Activated T-cell treated with anti-CD3 and anti-CD28 coated beads for 1 hour (primary cell): ENCODE results near the gene FZD10.

Source experiments
- DNase-seq: peaks from one replicate; pipeline ENCODE4 v3.0.0-alpha.2; 2020; ENCODE audit warnings: low read depth

Gene FZD10

GRCh38 chr12:130154276-130155070, 7.8 kb upstream of the FZD10 start:
- DNase-seq, result no peak

- DNase-seq, result no peak
Observed at GRCh38 chr12:130155416-130156073, 6.7 kb upstream of the FZD10 start.

DNA sequence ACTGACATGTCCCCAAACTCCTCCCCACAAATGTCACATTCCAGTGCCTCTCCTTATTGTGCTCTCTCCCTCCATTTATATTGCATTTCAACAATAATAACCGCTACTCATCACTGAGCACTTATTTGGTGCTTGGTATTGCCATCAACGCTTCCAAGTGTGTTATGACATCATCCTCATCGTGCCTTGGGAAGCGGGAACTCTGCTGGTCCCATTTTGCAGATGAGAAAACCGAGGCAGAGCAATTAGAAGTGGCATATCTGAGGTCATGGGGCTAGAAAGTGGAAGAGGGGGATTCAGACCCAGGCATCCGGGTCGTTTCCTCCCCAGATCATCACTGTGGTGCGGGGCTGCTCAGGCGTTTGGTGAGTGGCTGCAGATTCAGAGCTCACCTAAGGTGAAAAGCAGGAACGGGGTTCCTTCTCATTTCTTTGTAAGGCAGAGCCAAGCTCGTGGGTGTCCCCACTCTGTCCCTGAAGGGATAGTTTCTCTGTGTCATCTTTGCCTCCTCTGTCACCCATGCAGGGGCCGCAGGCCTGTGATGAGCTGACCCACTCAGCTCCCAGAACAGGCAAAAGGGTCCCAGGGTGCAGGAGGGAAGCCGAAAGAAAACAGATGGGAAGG, 5.5 kb upstream of the FZD10 start:
- DNase-seq, result no peak

DNA sequence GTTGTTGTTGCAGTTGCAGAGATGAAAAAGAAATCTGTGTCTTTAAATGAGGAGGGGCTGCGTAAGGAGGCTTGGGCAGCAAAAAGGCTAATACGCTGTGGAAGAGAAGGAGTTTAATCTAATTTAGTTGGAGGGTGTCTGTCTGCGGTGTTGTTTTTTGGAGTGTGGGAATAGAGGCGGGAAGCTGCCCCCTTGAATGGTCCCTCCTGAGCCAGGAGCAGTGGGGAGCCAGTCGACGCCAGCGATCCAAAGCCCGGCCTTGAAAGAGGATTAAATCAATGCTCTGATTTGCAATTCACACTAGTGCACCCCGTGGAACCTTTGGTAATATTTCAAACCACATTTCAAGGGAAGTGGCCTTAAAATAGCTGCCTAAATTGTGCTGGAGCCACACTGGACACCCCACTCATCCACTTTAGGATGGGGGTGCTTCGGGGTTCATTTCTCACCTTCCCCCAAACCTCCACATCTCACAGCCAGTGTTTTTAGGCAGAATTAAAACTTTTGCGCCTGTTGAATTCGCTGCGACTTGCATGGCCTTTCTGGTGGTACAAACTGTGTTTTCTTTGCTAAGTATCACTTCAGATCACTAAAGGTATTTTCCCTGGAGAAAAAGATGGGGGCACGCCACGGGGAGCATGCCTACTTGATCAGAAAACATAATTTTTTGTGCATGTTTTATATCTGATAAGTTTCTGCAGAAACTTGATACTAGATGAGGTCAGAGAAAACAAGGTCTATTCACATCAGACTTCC, 4.1 kb upstream of the FZD10 start:
- DNase-seq, result no peak

DNA sequence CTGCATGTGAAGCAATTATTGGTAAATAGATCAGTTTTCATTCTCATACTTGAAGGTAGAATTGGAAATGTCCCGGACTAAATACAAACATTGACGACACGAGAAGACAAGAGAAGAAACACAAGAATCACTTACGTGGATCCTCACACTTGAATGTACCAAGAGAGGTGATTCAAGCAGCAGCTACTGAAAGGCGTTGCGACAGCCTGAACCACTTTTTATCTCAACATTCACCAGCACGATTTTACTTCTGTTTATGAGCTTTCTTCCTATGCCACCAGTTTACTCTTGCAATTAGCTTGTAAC, 3.6 kb upstream of the FZD10 start:
- no peak for DNase-seq

DNA sequence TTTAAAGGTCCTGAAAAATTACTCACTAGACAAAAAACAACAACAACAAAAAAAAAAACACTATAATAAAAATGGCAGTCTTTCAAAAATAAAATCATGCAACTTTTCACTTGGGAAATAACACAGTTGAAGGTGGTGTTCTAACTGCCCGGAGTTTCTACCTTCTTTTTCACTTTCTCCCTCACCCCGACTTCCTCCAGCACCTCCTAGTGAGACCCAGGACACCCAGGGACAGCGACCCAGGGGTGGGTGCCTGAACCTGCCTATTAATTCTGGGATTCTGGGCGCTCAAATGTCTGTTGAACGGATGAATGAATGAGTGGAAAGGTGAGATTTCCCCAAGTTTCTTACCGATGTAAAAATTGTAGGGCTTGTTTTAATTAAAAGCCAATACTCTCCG, 2.0 kb upstream of the FZD10 start:
- no peak for DNase-seq

DNA sequence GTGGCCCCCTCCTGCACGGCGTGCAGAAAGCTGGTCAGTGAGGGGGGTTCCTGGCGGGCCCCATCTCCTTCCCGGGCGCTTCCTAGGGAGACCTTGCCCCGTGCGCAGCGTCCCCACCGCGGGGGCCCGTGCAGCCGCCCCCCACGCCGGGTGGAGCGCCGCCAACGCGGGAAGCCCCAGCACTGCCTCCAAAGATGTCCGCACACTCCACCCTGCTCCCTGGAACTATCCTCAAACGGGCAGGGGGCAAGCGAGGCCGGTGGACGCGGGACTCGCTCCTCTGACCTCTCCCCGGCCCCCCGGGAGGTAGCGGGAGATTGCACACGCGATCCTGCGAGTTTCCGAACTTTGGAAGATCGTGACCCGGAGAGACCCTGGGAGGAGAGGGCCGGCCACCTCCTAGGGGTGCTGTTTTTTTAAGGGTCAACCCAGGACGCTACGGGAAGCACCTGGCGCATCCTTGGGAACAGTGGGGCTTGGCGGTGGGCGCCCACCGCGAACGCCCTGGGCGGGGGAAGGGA, 1.5 kb upstream of the FZD10 start:
- no peak for DNase-seq

GRCh38 chr12:130161261-130162243, 712 bp upstream of the FZD10 start:
- no peak for DNase-seq

- DNase-seq, result no peak
Observed at GRCh38 chr12:130162745-130163460, 639 bp downstream of the FZD10 start.

- no peak for DNase-seq
Observed at GRCh38 chr12:130163461-130164215, 1.4 kb downstream of the FZD10 start.

DNA sequence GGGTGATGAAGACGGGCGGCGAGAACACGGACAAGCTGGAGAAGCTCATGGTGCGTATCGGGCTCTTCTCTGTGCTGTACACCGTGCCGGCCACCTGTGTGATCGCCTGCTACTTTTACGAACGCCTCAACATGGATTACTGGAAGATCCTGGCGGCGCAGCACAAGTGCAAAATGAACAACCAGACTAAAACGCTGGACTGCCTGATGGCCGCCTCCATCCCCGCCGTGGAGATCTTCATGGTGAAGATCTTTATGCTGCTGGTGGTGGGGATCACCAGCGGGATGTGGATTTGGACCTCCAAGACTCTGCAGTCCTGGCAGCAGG, 1.9 kb downstream of the FZD10 start:
- no peak for DNase-seq

- DNase-seq, result no peak
Observed at GRCh38 chr12:130164936-130165335, 2.7 kb downstream of the FZD10 start.

DNA sequence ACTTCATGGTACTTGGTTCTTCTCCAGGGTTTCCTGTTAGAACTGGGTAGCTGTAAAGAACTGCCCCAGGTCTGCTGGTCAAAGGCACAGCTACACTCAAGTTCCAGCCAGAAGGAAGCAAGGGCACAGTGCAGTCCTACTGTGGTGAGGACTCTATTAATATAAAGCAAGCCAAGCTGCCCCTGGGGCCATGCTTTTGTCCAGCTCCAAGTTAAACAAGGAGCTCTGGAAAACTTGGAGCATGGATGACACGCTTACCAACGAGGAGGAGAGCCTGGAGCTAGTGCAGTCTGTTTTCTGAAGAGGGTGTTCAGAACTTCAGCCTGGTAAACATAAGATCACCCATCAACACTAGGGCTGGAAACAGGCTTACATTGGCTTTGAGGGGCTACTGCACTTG, 4.0 kb downstream of the FZD10 start:
- no peak for DNase-seq

- DNase-seq, result no peak
Observed at GRCh38 chr12:130167537-130167936, 5.3 kb downstream of the FZD10 start.

- no peak for DNase-seq
Observed at GRCh38 chr12:130169256-130169655, 7.0 kb downstream of the FZD10 start.

DNA sequence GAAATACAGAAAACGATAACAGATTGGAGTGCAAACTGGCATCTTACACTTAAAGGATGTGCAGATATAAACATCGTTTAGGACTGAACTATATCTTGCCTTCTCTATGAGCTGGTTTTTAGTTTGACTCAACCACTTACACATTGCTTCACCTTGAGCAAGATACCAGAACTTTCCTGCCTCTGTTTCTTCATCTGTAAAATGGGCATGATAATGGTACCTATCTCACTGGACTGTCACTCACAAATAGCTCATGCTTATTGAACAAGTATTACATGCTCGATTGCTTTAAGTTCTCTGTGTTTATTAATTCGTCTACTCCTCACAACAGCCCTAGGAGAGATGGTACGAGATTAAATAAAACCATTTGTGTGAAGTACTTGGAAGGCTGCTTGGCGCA, 7.7 kb downstream of the FZD10 start:
- DNase-seq, result no peak

DNA sequence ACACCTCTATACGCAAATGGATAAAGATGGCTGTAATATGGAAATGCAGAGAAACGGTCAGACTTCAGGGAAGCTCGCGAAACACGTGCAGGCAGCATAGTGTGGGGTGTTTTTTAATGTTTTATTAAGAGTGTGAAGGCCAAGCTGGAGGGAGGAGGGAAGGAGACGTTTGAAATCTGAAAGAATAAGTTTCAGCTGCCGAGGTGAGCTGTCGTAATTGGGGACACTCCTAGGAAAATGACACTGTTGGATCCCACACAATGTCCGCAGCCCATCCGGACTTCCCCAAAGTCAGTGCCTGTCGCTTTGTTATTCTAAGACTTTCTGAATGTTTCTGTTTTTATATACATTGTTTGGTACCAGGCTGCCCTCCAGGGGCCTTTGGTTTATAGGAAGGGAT, 8.3 kb downstream of the FZD10 start:
- DNase-seq, result no peak

- DNase-seq, result no peak
Observed at GRCh38 chr12:130177635-130178242, 15.5 kb downstream of the FZD10 start.

GRCh38 chr12:130178282-130178681, 16.0 kb downstream of the FZD10 start:
- DNase-seq, result no peak

- no peak for DNase-seq
Observed at GRCh38 chr12:130179191-130179590, 16.9 kb downstream of the FZD10 start.
